ENCODE results near the gene TMEM132A.

The TMEM132A gene

GRCh38 chr11:60913793-60914632 lies 10.2 kb upstream of the TMEM132A start, which contains the start of gene TMEM109:
Gene TMEM109, plus strand, starts transcription at chr11:60914158. Its CDS starts 5,536 bp downstream, at chr11:60919694.
- peak within 1 kb of the TSS; percentile 90 for H3K27ac ChIP-seq
- peak; percentile 84 for TF ChIP-seq ZFX (IDR thresholded peaks at IDR 0.05)
- TF ChIP-seq CTCF (conservative IDR thresholded peaks at IDR 0.05) = no peak

GRCh38 chr11:60914633-60915247 lies 9.5 kb upstream of the TMEM132A start:
- H3K27ac ChIP-seq = peak overlapping the region; percentile 90
- TF ChIP-seq CTCF (conservative IDR thresholded peaks at IDR 0.05) (no peak), ZFX (IDR thresholded peaks at IDR 0.05) (no peak)

GRCh38 chr11:60915248-60915914 lies 8.9 kb upstream of the TMEM132A start:
- TF ChIP-seq CTCF (conservative IDR thresholded peaks at IDR 0.05) (peak; percentile 56), ZFX (IDR thresholded peaks at IDR 0.05) (no peak)
- H3K27ac ChIP-seq = peak overlapping the region; percentile 90

GRCh38 chr11:60916669-60917206 lies 7.5 kb upstream of the TMEM132A start:
- no peak overlapping the region for H3K27ac ChIP-seq
- TF ChIP-seq CTCF (conservative IDR thresholded peaks at IDR 0.05) = no peak
- no peak for TF ChIP-seq ZFX (IDR thresholded peaks at IDR 0.05)

GRCh38 chr11:60917267-60917666 lies 7.0 kb upstream of the TMEM132A start:
- TF ChIP-seq CTCF (conservative IDR thresholded peaks at IDR 0.05) (no peak), ZFX (IDR thresholded peaks at IDR 0.05) (no peak)
- H3K27ac ChIP-seq = no peak overlapping the region

GRCh38 chr11:60918251-60918938 lies 5.9 kb upstream of the TMEM132A start:
- H3K27ac ChIP-seq = no peak overlapping the region
- TF ChIP-seq CTCF (conservative IDR thresholded peaks at IDR 0.05) (no peak), ZFX (IDR thresholded peaks at IDR 0.05) (no peak)
